ENCODE results near the gene MAP2K6.

Gene MAP2K6

DNA sequence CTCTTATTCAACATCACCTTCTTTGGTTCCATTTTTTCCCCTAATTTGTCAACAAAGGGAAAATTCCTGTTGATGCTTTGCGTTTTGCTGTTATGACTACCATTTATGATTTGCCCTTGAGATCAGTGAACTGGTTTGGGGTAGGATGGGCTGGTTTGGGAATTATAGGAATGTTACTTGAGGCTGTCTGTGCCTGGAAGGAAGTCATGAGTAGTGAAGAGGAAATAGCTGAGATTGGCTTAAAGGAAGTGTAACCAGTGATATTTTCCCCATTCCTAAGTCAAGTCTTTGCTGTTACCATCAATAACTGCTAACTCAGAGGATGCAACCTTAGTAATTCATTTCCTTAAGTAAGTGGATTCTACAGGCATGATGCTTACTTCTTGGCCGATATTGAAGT lies 179.2 kb downstream of the MAP2K6 start:
- TF ChIP-seq, protein P1, sequence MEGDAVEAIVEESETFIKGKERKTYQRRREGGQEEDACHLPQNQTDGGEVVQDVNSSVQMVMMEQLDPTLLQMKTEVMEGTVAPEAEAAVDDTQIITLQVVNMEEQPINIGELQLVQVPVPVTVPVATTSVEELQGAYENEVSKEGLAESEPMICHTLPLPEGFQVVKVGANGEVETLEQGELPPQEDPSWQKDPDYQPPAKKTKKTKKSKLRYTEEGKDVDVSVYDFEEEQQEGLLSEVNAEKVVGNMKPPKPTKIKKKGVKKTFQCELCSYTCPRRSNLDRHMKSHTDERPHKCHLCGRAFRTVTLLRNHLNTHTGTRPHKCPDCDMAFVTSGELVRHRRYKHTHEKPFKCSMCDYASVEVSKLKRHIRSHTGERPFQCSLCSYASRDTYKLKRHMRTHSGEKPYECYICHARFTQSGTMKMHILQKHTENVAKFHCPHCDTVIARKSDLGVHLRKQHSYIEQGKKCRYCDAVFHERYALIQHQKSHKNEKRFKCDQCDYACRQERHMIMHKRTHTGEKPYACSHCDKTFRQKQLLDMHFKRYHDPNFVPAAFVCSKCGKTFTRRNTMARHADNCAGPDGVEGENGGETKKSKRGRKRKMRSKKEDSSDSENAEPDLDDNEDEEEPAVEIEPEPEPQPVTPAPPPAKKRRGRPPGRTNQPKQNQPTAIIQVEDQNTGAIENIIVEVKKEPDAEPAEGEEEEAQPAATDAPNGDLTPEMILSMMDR (IDR thresholded peaks at IDR 0.05; ENCODE audit: extremely low read depth, missing control alignments): no peak
- no peak for DNase-seq (ENCODE audit: low spot score)

DNA sequence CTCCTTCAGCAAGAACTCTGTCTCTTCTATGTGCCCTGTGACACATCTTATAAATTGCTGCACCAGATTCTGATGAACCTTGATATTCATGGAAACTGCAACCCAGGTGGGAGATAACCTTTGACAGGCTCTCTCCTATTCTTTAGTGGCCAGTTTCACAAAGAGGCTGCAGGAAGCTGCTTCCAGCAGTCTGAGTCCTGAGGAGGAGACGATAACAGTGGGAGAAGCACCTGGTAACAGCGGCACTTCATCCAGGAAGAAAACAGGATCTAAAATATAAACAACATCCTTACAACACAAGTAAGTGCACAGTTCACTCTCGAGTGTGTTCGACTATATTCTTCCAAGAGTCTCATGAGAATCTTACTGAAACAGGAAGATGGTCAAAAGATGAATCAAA lies 180.1 kb downstream of the MAP2K6 start:
- TF ChIP-seq, protein P1 (IDR thresholded peaks at IDR 0.05; ENCODE audit: extremely low read depth, missing control alignments): no peak

DNA sequence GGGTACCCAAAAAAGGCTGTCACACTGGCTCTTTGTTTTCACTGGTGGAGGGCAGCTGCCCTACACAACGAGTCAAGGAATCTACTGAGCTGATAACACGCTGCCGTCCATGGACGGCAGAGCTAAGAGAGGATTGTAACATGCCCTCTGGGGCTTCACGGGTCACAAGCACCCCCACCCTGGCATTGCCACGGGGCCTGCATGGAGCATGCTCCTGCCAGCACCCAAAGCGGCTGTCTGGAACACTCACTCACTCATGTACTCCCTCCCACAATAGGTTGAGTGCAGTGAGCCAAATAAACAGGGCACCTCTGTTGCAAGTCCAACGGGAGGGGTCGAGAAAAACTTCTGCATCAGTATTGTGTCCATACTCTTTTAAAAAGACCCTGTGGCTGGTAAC lies 181.6 kb downstream of the MAP2K6 start:
- TF ChIP-seq, protein P1 (IDR thresholded peaks at IDR 0.05; ENCODE audit: extremely low read depth, missing control alignments): no peak

More for the DNA sequence above, 180.1 kb downstream of the MAP2K6 start:
- DNase-seq (ENCODE audit: low spot score): no peak

DNA sequence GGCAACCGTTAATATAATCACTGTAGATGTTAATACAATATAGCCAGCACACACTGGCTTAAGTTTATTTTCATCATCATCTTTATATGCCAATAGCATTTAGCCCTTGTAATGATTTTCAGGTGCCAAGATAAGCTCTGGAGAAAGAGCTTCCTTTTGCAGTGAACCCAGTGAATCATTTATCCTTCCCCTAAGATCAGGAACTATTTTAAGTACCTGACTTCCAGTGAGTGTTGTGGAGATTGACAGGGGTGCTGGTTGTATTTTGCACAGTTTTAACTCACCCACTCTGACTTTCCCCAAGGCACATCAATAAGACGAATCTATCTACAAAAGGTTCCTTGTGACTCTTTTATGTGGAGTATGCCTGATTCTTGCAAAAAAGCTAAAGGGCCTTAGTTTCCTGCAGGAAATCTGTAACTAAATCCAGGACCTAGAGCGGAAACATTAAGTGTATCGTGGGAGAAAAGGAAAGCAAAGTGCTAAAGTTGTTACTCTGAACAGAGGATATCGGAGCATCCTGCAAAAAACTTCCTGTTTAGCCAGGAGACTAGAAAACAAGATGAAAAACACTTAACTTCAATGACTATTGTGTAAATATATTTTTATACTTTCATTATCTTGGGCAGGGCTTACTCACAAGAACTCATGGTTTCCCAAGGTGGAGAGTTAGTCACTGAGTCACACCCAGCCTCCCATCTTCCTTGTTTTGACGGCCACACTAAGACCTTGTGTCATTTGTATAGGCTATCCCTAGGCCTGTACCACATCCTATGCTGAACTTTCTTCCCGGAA lies 183.6 kb downstream of the MAP2K6 start:
- DNase-seq (ENCODE audit: low spot score): no peak

More for the DNA sequence above, 181.6 kb downstream of the MAP2K6 start:
- no peak for DNase-seq (ENCODE audit: low spot score)

DNA sequence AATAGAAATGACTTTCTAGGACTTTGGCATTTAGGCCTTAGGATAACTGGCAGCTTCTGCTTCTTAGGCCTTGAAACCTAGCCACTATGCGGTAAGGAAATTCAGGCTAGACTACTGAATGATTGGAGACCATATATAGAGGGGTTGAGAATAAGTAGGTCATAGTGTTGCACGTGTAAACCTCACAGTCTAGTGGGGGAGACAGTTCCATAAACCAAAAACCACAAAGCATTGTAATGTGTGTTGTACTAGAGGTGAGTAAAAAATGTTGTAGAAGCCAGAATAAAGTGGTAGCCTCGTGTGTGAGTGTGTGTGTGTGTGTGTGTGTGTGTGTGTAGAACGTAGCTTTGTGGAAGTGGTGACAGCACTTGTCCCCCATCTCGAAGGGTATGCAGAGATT lies 188.5 kb downstream of the MAP2K6 start:
- TF ChIP-seq, protein P1 (IDR thresholded peaks at IDR 0.05; ENCODE audit: extremely low read depth, missing control alignments): no peak
- no peak for DNase-seq (ENCODE audit: low spot score)

More for the DNA sequence above, 183.6 kb downstream of the MAP2K6 start:
- TF ChIP-seq, protein P1 (IDR thresholded peaks at IDR 0.05; ENCODE audit: extremely low read depth, missing control alignments): no peak
